Liver (tissue), 9 donors: Measurements from ENCODE around the gene ZBTB38. TPM values are rescaled to one million over a fixed set of nuclear protein-coding genes. Genes with fewer than 3 reads are reported as not detected.
A peak's percentile ranks its signal among the peaks of the same experiment; 100 is the strongest.

Source experiments
- DNase-seq: peaks from one replicate; pipeline ENCODE4 v3.0.0-alpha.2; 2017; ENCODE audit warnings: low spot score
- H3K27ac ChIP-seq, 2 donors: one replicate each; pipeline ENCODE4 v1.7.0; 2013; ENCODE audit warnings: inconsistent platforms in 2 of 2, low read length in 2 of 2, control low read depth in 1 of 2, low read depth in 1 of 2, mild to moderate bottlenecking in 1 of 2
- H3K27me3 ChIP-seq, 4 donors: one replicate each; pipeline versions ENCODE4 v1.6.1 to v1.7.0; 2013; ENCODE audit warnings: low read length in 3 of 4, inconsistent platforms in 1 of 4, mild to moderate bottlenecking in 1 of 4, moderate library complexity in 1 of 4; ENCODE audit not compliant: control insufficient read depth in 4 of 4, insufficient read depth in 4 of 4
- H3K36me3 ChIP-seq, 4 donors: one replicate each; pipeline versions ENCODE4 v1.6.1 to v1.7.0; 2013; ENCODE audit warnings: low read length in 3 of 4, mild to moderate bottlenecking in 3 of 4, low read depth in 1 of 4, moderate library complexity in 1 of 4; ENCODE audit not compliant: control insufficient read depth in 4 of 4, insufficient read depth in 3 of 4
- H3K4me1 ChIP-seq, 4 donors: one replicate each; pipeline versions ENCODE4 v1.6.1 to v1.7.0; 2013; ENCODE audit warnings: low read length in 3 of 4, mild to moderate bottlenecking in 3 of 4, moderate library complexity in 1 of 4; ENCODE audit not compliant: control insufficient read depth in 4 of 4, insufficient read depth in 4 of 4
- H3K4me3 ChIP-seq, 3 donors: one replicate each; pipeline versions ENCODE4 v1.6.1 to v1.7.0; 2013; ENCODE audit warnings: low read length in 3 of 3, control low read depth in 1 of 3, low read depth in 1 of 3, mild to moderate bottlenecking in 1 of 3
- H3K9ac ChIP-seq, 2 donors: one replicate each; pipeline ENCODE4 v1.7.0; 2013; ENCODE audit warnings: low read length in 2 of 2, mild to moderate bottlenecking in 2 of 2, moderate library complexity in 2 of 2, control low read depth in 1 of 2, low read depth in 1 of 2
- H3K9me3 ChIP-seq, 4 donors: one replicate each; pipeline versions ENCODE4 v1.6.1 to v1.7.0; 2013; ENCODE audit warnings: low read length in 3 of 4; ENCODE audit not compliant: control insufficient read depth in 4 of 4
- CTCF ChIP-seq: fragments of 150-350 bp; IDR thresholded peaks from 2 replicates; pipeline ENCODE4 v1.5.1; 2017; ENCODE audit warnings: improper control_type of control experiment, low read depth, low read length; ENCODE audit not compliant: missing input control
- EGR1 ChIP-seq, 2 donors: IDR thresholded peaks; 2 replicates each; pipeline ENCODE4 v1.6.1; 2016 to 2018; ENCODE audit warnings: antibody characterized with exemption in 2 of 2, low read depth in 2 of 2
- FOXA1 ChIP-seq: IDR thresholded peaks from 2 replicates; pipeline ENCODE4 v1.6.1; 2016; ENCODE audit warnings: antibody characterized with exemption
- FOXA2 ChIP-seq: IDR thresholded peaks from 2 replicates; pipeline ENCODE4 v1.6.1; 2016; ENCODE audit warnings: antibody characterized with exemption
- GABPA ChIP-seq, 2 donors: IDR thresholded peaks in 1 of 2; conservative IDR thresholded peaks in 1 of 2; 2 replicates each; pipeline ENCODE4 v1.6.1; 2016; ENCODE audit warnings: antibody characterized with exemption in 2 of 2, mild to moderate bottlenecking in 1 of 2, moderate library complexity in 1 of 2
- HNF4A ChIP-seq, 2 donors: conservative IDR thresholded peaks; 2 replicates each; pipeline ENCODE4 v1.6.1; 2016; ENCODE audit warnings: antibody characterized with exemption in 2 of 2, mild to moderate bottlenecking in 2 of 2
- HNF4G ChIP-seq: IDR thresholded peaks from 2 replicates; pipeline ENCODE4 v1.6.1; 2016; ENCODE audit warnings: antibody characterized with exemption
- JUND ChIP-seq, 2 donors: IDR thresholded peaks; 2 replicates each; pipeline ENCODE4 v1.6.1; 2016; ENCODE audit warnings: antibody characterized with exemption in 2 of 2
- NR2F2 ChIP-seq: IDR thresholded peaks from 2 replicates; pipeline ENCODE4 v1.6.1; 2016; ENCODE audit warnings: antibody characterized with exemption
- RAD21 ChIP-seq, 2 donors: IDR thresholded peaks; 2 replicates each; pipeline ENCODE4 v1.6.1; 2016; ENCODE audit warnings: antibody characterized with exemption in 2 of 2, mild to moderate bottlenecking in 2 of 2
- RXRA ChIP-seq, 2 donors: IDR thresholded peaks; 2 replicates each; pipeline ENCODE4 v1.6.1; 2017 to 2018; ENCODE audit warnings: antibody characterized with exemption in 2 of 2, mild to moderate bottlenecking in 1 of 2
- SP1 ChIP-seq: IDR thresholded peaks from 2 replicates; pipeline ENCODE4 v1.6.1; 2018; ENCODE audit warnings: antibody characterized with exemption, mild to moderate bottlenecking
- TAF1 ChIP-seq: conservative IDR thresholded peaks from 2 replicates; pipeline ENCODE4 v1.6.1; 2016; ENCODE audit warnings: antibody characterized with exemption, mild to moderate bottlenecking
- YY1 ChIP-seq: IDR thresholded peaks from 2 replicates; pipeline ENCODE4 v1.6.1; 2016; ENCODE audit warnings: antibody characterized with exemption, mild to moderate bottlenecking
- ZBTB33 ChIP-seq: IDR thresholded peaks from 2 replicates; pipeline ENCODE4 v1.6.1; 2016; ENCODE audit warnings: antibody characterized with exemption
- WGBS: extraction: QIAGEN DNeasy Blood & Tissue Kit; methylation state at CpG from one replicate; pipeline ENCODE4 v1.1.7; 2013; 5-methylcytosine and 5-hydroxymethylcytosine counted together
- polyA plus RNA-seq, 2 donors: library from polyadenylated mRNA; stranded (reverse) in 1 of 2; unstranded in 1 of 2; fragments of 200-250 nt in 1 of 2; fragments of >200 nt in 1 of 2; fragmentation: Nextera tagmentation in 1 of 2; extraction: Ambion mirVana in 1 of 2; gene quantifications; one replicate each; pipeline versions ENCODE4 v1.2.1 to v1.2.3, GENCODE V29; 2013 to 2015
- total RNA-seq, 2 donors: library from RNA; depleted of rRNA; stranded (reverse); fragments of >200 nt; gene quantifications; one replicate each; pipeline ENCODE4 v1.2.3, GENCODE V29; 2014
- TF ChIP-seq, protein P1 (sequence below): IDR thresholded peaks from 2 replicates; pipeline ENCODE4 v1.6.1; 2016; ENCODE audit warnings: antibody characterized with exemption
- TF ChIP-seq, protein P2 (sequence below): IDR thresholded peaks from 2 replicates; pipeline ENCODE4 v1.6.1; 2016; ENCODE audit warnings: antibody characterized with exemption, mild to moderate bottlenecking
- TF ChIP-seq, protein P3 (sequence below): IDR thresholded peaks from 2 replicates; pipeline ENCODE4 v1.6.1; 2016; ENCODE audit warnings: antibody characterized with exemption
- donor health status: healthy.
- donor health status: healthy.
- donor health status: healthy.
- donor health status: healthy.
- donor health status: healthy.

ZBTB38 gene
- total and polyA plus RNA-seq, 4 donors: 9.5 to 57.3 (median 19.5) TPM

- H3K9me3 ChIP-seq: no peaks in the 10 kb centered on the region
- no peak for DNase-seq
- WGBS: 82% methylated on average over 3 of the region's 3 CpGs
- no peaks in the 10 kb centered on the region for H3K27me3 ChIP-seq
- H3K9ac ChIP-seq: no peak overlapping the region
- peak overlapping the region; percentile 95 to 96 for H3K27ac ChIP-seq
- H3K4me1 ChIP-seq: peaks cover 10 to 34% (median 19%) of the 10 kb centered on the region in 4 donors
- TF ChIP-seq JUND (IDR thresholded peaks at IDR 0.05): no peak
- TF ChIP-seq FOXA2: no peak
- TF ChIP-seq GABPA (IDR thresholded peaks at IDR 0.05 in 1 of 2, conservative IDR thresholded peaks at IDR 0.05 in 1 of 2): no peak
- TF ChIP-seq, protein P1, sequence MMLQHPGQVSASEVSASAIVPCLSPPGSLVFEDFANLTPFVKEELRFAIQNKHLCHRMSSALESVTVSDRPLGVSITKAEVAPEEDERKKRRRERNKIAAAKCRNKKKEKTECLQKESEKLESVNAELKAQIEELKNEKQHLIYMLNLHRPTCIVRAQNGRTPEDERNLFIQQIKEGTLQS: no peak
- no peak for TF ChIP-seq SP1
- TF ChIP-seq RAD21 (IDR thresholded peaks at IDR 0.05): no peak
- no peak for TF ChIP-seq CTCF
- TF ChIP-seq, protein P2, sequence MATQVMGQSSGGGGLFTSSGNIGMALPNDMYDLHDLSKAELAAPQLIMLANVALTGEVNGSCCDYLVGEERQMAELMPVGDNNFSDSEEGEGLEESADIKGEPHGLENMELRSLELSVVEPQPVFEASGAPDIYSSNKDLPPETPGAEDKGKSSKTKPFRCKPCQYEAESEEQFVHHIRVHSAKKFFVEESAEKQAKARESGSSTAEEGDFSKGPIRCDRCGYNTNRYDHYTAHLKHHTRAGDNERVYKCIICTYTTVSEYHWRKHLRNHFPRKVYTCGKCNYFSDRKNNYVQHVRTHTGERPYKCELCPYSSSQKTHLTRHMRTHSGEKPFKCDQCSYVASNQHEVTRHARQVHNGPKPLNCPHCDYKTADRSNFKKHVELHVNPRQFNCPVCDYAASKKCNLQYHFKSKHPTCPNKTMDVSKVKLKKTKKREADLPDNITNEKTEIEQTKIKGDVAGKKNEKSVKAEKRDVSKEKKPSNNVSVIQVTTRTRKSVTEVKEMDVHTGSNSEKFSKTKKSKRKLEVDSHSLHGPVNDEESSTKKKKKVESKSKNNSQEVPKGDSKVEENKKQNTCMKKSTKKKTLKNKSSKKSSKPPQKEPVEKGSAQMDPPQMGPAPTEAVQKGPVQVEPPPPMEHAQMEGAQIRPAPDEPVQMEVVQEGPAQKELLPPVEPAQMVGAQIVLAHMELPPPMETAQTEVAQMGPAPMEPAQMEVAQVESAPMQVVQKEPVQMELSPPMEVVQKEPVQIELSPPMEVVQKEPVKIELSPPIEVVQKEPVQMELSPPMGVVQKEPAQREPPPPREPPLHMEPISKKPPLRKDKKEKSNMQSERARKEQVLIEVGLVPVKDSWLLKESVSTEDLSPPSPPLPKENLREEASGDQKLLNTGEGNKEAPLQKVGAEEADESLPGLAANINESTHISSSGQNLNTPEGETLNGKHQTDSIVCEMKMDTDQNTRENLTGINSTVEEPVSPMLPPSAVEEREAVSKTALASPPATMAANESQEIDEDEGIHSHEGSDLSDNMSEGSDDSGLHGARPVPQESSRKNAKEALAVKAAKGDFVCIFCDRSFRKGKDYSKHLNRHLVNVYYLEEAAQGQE: no peak
- no peak for TF ChIP-seq FOXA1
- no peak for TF ChIP-seq HNF4A (conservative IDR thresholded peaks at IDR 0.05)
- no peak for TF ChIP-seq RXRA (IDR thresholded peaks at IDR 0.05)
- no peak for TF ChIP-seq EGR1 (IDR thresholded peaks at IDR 0.05; ENCODE audit: low read depth in 2 of 2)
- TF ChIP-seq HNF4G: no peak
- no peak for TF ChIP-seq ZBTB33
- no peak overlapping the region for H3K4me3 ChIP-seq
- peaks cover 0 to 9% (median 5%) of the 10 kb centered on the region in 4 donors for H3K36me3 ChIP-seq
These were observed 41.6 kb downstream of the ZBTB38 start for GRCh38 chr3:141409940-141410241.

GRCh38 chr3:141410408-141410807 is 42.1 kb downstream of the ZBTB38 start:
- no peaks in the 10 kb centered on the region for H3K9me3 ChIP-seq
- WGBS: 10% methylated on average over 3 of the region's 3 CpGs
- H3K27ac ChIP-seq: peak overlapping the region; percentile 95 to 96
- H3K4me3 ChIP-seq: no peak overlapping the region
- DNase-seq: no peak
- H3K4me1 ChIP-seq: peaks cover 10 to 34% (median 20%) of the 10 kb centered on the region in 4 donors
- peak overlapping the region in 1 of 2 donors; percentile 24 for H3K9ac ChIP-seq
- no peaks in the 10 kb centered on the region for H3K27me3 ChIP-seq
- H3K36me3 ChIP-seq: peaks cover 2 to 9% (median 7%) of the 10 kb centered on the region in 4 donors
- TF ChIP-seq ZBTB33: no peak
- no peak for TF ChIP-seq FOXA2
- peak; percentile 81 for TF ChIP-seq NR2F2
- TF ChIP-seq, protein P3, sequence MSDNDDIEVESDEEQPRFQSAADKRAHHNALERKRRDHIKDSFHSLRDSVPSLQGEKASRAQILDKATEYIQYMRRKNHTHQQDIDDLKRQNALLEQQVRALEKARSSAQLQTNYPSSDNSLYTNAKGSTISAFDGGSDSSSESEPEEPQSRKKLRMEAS: peak; percentile 45
- peak; percentile 20 to 50 for TF ChIP-seq HNF4A (conservative IDR thresholded peaks at IDR 0.05)
- TF ChIP-seq, protein P2: peak; percentile 60
- TF ChIP-seq HNF4G: no peak
- peak in 1 of 2 donors; percentile 48 for TF ChIP-seq JUND (IDR thresholded peaks at IDR 0.05)
- TF ChIP-seq RAD21 (IDR thresholded peaks at IDR 0.05): peak; percentile 52 to 58
- TF ChIP-seq SP1: peak; percentile 63
- TF ChIP-seq TAF1: peak; percentile 4
- TF ChIP-seq, protein P1: peak; percentile 70
- peak; percentile 81 for TF ChIP-seq YY1
- TF ChIP-seq EGR1 (IDR thresholded peaks at IDR 0.05; ENCODE audit: low read depth in 2 of 2): no peak
